GM21360 (cell line): Measurements from ENCODE around the gene ACAP3.

ENCODE experiments used
- ATAC-seq: cut with Tn5 transposase; IDR thresholded peaks from one replicate; pipeline ENCODE4 v1.9.1; 2021; ENCODE audit warnings: mild to moderate bottlenecking, moderate library complexity; ENCODE audit not compliant: unreplicated experiment

ACAP3 gene, protein sequence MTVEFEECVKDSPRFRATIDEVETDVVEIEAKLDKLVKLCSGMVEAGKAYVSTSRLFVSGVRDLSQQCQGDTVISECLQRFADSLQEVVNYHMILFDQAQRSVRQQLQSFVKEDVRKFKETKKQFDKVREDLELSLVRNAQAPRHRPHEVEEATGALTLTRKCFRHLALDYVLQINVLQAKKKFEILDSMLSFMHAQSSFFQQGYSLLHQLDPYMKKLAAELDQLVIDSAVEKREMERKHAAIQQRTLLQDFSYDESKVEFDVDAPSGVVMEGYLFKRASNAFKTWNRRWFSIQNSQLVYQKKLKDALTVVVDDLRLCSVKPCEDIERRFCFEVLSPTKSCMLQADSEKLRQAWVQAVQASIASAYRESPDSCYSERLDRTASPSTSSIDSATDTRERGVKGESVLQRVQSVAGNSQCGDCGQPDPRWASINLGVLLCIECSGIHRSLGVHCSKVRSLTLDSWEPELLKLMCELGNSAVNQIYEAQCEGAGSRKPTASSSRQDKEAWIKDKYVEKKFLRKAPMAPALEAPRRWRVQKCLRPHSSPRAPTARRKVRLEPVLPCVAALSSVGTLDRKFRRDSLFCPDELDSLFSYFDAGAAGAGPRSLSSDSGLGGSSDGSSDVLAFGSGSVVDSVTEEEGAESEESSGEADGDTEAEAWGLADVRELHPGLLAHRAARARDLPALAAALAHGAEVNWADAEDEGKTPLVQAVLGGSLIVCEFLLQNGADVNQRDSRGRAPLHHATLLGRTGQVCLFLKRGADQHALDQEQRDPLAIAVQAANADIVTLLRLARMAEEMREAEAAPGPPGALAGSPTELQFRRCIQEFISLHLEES

DNA sequence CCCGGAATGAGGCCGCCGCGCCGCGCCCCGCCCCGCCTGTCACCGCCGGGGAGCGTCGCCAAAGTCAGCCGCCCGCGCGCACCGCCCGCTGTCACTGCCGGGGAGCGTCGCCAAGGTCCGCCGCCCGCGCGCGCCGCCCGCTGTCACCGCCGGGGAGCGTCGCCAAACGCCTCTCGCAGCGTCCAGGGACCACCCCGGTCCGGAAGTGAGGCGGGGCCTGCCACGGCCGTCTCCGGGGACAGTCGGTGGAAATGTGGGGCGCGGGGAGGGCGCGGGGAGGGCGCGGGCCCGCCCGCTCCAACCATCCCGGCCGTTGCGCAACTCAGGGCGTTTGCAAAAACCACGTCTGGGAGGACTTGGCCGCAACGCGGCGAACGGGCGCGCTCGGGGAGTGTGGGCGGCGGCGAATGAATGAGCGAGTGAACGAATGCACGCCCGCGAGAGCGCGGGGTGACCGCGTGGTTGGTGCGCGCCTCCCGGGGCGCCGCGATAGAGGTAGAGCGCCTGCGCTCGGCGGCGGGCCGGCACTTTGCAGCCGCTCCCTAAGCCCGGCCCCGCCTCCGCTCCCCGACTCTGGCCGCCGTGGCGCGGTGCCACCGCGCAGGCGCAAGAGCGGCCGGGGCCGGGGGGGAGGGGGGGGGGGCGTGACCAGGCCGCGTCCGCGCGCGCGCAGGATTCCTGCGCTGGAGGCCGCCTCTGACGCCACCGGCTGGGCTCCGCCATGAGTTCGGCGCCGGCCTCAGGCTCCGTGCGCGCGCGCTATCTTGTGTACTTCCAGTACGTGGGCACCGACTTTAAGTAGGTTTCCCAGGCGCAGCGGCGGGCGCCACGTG is at the start of gene ACAP3, which contains the start of gene PUSL1:
TSS of gene ACAP3 (minus strand) at position 8 of the 833 bp plus-strand sequence. CDS start 115 bp downstream, outside the sequence.
TSS of gene PUSL1 (plus strand) at position 675 of the 833 bp plus-strand sequence. CDS start at position 722, 47 bp downstream.
- ATAC-seq = peak; percentile 46

DNA sequence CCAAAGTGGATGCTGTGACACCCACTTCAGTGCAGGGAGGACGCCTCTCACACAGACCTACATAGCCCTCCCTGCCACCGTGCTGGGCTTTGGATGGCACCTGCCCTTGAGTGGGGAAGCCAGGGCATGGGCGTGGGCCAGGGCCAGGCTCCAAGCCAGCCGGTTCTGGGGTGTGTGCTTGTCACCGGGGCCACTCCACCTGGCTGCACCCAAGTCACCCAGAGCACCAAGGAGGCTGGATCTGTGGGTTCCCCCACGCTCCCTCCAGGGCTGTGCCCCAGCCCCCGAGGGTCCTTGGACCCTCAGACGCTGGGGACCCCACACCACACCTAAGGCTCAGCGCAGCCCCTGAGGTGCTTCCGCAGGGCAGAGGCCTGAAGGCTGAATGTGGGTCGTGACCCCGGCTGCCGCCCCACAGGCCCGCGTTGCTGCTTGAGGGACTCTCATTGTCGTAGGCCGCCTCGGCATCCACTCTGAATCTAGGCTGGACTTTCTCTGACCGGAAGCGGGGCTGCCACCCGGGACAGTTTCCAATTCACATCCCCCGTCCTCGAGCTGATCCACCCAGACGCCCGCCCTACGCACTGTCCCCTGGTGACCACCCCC is 49.2 kb upstream of the ACAP3 start:
- ATAC-seq = no peak

DNA sequence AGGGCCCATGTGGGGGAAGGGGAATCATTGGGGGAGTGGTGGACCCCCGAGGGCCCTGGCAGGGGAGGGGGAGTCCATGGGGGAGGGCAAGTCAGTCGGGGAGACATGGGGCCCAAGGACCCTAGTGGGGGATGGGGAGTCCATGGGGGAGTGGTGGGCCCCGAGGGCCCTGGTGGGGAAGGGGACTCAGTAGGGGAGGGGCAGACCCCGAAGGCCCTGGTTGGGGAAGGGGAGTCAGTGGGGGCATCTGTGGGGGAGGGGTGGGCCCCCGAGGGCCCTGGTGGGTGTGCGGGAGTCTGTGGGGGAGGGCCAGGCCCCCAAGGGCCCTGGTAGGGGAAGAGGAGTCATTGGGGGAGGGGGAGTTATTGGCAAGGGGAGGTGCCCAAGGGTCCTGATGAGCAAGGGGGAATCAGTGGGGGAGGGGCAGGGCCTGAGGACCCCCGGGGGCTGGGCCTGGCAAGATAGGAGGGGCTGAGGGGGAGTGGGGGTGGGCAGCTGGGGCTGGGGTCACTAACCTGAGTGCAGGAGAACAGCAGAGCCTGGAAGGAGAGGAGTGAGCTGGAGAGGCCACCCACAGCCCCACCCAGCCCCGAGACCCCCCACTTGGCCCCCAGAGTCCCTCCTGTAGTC is 48.6 kb upstream of the ACAP3 start:
- ATAC-seq = no peak

DNA sequence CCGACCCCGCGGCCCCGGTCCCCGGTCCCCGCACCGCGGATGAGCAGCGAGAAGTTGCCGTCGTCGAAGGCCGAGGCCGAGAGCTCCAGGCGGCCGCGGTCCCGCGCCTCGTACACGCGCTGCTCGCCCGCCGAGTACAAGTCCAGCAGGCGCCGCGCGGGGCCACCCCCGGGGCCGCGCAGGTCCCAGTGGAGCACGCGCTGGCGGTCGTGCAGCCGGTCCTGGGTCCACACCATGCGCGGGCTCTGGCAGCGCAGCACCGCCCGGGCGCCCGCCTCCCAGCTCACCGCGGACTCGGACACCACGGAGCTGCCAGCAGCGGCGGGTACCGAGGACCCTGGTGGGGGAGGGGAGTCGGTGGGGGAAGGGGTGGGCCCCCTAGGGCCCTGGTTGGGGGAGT is 47.7 kb upstream of the ACAP3 start:
- no peak for ATAC-seq

DNA sequence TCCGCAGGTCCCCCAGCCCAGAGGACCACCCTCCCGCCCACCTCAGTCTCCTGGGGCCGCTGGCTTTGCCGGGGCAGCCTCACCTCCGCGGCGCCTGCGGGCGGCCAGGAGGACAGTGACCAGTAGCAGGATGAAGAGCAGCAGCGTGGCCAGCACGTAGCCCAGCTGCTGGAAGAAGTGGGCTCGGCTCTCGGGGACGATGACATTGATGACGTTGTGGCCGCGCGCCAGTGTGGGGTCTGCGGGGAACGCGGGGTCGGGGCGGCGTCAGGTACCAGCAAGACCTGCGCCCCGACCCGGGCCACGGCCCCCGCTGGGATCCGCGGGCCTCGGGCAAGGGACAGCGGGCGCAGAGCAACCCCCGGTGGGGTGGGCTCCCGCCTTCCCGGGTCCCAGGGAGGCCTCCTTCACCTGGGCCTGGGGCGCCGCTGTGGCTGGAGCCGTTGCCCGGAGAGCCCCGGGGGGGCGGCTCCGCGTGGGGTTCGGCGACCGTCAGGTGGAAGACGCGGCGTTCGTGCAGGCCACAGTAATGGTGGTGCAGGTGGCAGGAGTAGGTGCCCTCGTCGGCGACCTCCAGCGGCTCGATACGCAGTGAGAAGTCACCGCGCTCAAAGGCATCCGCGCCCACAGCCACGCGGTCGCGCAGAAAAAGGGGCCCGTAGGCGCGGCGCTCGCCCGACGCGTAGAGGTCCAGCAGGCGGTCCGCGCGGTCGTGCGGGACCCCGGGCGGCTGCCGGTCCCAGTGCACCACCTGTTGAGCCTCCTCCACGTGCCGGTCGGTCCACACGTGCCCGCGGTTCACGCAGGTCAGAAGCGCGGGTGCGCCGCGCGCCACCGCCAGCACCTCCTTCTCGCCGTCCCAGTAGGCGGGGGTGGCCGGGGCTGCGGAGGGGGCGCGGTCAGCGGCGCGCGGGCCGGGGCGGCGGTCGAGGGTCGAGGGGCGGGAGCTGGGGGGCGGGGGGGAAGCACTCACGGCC is 46.8 kb upstream of the ACAP3 start:
- ATAC-seq = no peak

DNA sequence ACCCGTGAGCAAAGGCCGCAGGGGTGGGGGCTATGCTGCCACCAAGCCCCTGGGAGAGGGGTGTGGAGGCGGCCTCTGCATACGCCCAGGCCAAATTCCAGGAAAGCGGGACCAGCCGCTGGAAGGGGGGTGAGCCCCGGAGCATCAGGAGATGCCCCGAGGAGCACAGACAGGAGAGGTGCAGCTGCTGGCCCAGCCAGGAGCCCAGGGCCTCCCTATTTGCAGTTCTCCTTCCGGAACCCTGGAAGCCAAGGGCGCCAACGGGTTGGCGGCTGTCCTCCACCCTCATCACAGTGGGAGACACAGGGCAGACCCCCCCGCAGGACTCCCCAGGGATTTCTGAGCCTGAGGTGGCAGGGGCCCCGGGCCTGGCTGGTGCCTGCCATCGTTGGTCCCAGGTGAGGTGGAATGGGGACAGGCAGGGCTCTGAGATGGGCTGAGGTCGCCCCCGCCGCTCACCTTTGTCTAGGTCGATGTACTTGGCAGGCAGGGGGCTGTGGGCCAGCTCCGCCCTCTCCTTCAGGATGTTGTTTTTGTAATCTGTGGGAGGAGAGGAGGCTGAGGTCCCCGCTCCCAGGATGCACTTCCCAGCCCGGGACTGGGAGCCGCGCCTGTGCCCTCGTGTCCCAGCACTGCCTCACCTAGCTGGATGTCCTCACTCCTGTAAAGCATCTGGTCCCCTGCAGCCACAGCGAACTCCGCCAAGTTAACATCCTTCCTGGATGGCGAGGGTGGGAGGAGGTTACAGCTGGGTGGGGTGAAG is 45.8 kb upstream of the ACAP3 start:
- no peak for ATAC-seq

DNA sequence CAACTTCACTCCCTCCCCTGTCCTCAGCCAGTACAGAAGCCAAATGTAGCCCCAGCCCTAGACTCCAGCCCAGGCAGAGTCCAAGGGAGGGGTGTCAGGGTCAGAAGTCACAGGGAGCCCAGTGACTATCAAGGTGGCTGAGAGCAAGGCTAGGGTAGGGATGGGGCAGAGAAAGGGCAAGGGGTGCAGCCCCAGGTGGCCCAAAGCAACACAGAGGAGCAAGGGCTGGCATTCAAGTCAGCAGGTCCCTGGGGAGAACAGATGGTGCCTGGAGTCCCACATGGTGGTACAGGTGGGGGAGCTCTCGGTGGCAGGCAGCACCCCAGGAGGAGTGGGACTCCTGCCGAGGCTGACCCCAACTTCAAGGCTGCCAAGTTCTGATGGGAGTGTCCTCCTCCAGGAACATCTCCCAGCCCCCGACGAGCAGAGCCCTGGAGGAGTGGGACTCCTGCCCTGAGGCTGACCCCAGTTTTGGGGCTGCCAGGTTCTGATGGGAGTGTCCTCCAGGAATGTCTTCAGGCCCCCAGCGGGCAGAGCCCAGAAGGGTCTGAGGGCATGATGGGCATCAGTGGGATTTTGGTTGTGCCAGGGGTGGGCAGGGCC is 45.2 kb upstream of the ACAP3 start:
- ATAC-seq = no peak

DNA sequence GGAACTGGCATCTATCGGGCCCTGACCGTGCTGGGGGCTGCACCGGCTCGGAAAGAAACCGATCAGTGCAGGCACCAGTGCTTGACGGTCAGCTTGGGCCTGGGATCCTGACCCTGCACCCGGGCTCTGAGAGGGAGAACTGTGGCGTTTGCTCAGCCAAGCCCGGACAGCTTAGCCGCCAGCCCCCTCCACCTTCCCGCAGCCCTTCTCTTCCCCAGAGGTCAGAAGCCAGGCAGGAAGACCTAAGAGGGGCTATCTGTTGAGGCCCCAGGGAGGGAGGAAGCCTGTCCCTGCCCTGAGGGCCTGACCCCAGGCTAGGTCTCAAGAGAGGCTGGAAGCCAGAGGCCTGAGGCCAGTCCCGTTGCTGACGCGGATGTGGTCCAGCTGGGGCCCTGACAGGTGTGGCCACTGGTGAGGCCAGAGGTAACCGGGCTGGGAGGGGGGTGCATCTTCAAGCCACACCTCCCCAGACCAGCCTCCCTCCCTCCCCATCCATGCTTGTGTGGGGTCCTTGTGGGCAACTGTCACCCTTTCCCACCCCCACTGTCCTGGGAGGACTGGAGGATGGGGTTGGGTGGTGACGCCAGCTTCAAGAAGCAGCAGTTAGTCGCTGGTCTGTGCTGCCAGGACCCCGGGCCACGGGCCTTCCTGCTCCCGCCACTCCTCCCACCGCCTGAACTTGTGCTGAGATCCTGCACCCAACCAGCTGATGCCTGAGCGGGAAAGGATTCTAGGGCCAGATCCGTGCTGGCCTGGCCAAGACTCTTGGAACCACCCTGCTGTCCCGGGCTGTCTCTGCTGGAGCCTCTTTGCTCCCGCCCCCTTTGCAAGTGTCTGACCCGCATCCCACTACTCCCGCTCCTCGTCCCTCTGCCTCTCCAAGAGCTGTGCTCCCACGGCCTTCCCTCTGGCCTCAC is 44.0 kb upstream of the ACAP3 start:
- no peak for ATAC-seq

DNA sequence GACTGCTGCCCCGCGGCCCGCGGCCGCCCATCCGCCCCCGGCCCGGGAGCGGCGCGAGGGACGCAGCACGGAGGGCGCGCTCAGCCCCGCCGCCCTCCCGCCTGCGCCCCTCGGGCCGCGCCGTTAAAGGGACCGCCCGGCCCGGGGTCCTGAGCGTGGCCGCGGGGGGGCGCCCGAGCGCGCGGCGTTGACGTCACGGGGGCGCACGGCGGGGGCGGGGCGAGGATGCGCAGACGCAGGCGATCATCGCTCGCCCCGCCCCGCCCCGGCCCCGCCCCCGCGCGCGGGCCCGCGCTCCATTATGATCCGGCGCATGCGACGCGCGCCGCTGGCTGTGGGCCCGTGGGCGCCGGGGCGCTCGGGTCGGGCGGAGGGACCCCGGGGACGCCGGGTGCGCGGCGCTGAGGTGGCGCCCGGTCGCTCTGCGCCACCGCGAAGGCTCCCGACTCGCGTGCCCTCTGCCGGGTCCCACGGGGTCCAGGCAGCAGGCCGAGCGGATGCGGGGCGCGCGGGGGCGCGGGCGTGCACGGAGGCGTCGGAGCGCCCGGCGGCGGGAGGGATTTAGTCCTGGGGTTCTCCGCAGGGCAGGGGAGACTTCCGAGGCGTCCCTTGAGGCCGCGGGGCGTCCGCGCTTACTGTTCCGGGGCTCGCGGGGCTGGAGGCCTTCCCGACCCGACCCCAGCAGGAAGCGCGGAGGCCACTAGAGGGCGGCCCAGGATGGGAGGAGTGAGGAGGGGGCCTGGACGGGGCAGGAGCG is 41.7 kb upstream of the ACAP3 start, which contains the start of gene DVL1:
TSS of gene DVL1 (minus strand) at position 163 of the 757 bp plus-strand sequence. CDS start 353 bp downstream, outside the sequence.
- peak; percentile 51 for ATAC-seq

DNA sequence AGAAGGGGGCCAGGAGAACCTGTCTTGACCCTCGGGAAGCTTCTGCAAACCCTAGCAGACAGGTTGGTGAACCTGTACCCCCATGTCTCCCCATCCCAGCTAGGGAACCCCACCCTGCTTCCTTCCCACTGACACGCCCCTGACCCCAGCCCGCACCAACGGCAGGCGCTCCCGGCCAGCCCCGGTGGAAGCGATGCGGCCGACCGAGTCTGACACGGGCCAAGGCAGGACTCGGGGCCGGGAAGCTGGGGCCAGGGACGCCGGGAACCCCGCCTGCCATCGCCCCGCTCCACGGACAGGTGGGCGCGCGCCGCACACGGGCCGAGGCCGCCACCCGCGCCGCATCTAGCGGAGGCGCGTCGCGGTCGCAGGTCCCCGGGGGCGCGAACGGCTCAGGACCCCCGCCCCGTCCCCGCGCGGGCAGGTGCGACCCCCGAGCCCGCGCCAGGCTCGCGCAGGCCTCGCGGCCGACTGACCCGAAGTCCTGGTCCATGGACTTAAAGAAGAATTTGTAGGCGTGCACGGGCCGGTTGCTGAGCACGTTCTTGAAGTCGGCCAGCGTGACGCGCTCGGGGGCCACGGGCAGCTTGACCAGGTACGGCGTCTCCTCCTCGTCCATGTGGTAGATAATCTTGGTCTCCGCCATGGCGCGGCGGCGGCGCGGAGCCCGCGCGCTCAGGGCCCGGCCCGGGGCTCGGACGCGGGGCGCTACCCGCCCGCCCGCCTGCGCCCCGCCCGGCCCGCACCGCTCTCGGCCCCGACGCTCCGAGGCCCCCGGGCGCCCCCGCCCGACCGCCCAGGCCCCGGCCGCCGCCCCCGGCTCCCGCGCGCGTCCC is 40.9 kb upstream of the ACAP3 start:
- ATAC-seq = peak; percentile 23

DNA sequence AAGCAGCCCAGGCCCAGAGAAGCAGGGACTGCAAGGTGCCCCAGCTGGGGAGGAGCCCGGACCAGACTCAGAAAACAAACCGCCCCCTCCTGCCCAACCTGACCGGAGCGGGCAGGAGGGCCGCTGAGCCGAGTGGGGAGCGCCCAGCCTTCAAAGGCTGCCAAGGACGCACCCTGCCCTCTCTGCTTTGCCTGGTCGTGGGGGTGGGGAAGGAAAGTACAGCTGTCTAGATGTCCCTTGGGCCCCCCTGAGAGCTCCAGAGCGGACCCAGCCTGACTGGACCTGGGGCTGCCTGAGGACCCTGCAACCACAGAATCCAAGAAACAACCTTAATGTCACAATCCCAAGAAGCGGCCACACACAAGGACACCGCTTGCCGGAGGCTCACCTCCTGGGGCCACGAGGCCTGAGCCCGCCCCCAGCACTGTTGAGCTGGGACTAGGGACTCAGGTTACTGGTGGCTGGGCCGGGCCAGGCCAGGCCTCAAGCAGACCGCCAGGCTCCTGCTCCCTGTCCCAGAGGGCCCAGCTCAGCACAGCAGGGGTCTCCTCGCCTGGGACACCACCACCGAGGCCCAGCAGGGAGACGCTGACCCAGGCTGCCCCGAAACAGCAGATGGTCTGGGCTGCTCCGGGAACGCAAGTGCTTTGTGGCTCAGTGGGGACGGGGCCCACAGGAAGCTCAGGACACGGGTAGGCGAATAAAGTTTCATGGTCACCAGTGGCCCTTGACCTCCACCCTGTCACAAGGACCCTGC is 40.1 kb upstream of the ACAP3 start:
- no peak for ATAC-seq

DNA sequence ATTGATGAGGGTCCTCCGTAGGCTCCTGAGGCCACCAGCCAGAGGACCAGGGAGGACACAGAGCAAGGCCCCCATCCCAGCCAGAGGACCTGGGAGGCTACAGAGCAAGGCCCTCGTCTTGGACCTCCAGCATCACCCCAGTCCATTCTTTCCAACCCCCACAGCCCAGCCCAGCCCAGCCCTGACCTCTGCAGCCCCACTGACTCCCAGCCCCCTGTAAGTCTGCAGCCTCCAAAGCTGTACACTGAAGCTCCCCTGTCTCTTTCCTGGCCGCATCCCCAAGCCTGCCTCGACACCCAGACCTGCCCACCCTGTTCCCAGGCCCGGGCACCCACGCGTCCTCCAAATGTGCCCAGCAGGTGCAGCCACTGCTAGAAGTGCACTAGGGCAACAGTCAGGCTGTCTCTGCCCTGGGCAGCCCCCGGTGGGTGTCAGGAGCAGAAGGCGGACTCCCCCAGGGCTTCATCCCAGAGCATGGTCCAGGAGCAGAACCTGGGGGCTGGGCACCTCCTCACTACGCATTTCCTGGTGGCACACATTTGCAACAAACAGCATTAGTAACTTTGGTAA is 39.4 kb upstream of the ACAP3 start:
- ATAC-seq = no peak

DNA sequence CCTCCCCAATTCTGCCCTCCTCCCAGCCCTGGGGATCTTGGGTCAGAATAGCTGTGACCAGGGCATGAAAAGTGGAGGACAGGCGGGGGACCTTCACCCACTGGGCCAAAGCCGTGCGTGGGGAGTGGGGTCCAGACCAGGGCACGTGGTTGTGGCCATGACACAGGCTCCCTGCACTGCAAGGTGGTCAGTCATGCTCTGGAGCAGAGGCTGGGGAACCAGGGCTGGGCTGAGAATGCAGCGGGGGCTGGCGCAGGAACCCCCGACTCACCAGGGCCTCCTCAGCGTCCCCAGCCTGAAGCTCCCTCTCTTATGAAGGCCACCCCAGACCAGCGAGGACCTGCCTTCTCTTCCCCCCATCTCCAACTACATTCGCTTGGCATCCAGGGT is 38.8 kb upstream of the ACAP3 start:
- ATAC-seq = no peak
